Mesothelial cell of epicardium (in vitro differentiated cells): ENCODE measurements around the gene UBE2R2. TPM values are rescaled to one million over a fixed set of nuclear protein-coding genes. Genes with fewer than 3 reads are reported as not detected.
A peak's percentile ranks its signal among the peaks of the same experiment; 100 is the strongest.
"Not testable (repeated sequence)": the region's sequence is repeated elsewhere in the genome, so short reads cannot be mapped to it uniquely, and the experiment has no call there.

Experiments
- DNase-seq, 2 experiments: peaks; one replicate each; pipeline ENCODE4 v3.0.0; 2021; ENCODE audit warnings: low spot score in 2 of 2; ENCODE audit not compliant: unreplicated experiment in 2 of 2
- H3K27ac Mint-ChIP-seq: 2 replicates; pipeline ENCODE4 v1.8.0; 2021; ENCODE audit warnings: mixed read lengths
- H3K27me3 Mint-ChIP-seq: 2 replicates; pipeline ENCODE4 v1.8.0; 2021; ENCODE audit warnings: low read depth, mixed read lengths
- H3K36me3 Mint-ChIP-seq: 2 replicates; pipeline ENCODE4 v1.8.0; 2021; ENCODE audit warnings: mixed read lengths
- H3K4me1 Mint-ChIP-seq: 2 replicates; pipeline ENCODE4 v1.8.0; 2021; ENCODE audit warnings: mixed read lengths
- H3K4me3 Mint-ChIP-seq: 2 replicates; pipeline ENCODE4 v1.8.0; 2021; ENCODE audit warnings: mild to moderate bottlenecking, moderate library complexity, mixed read lengths
- H3K9me3 Mint-ChIP-seq: 2 replicates; pipeline ENCODE4 v1.8.0; 2021; ENCODE audit warnings: mixed read lengths
- CTCF ChIP-seq: fragments of 200-600 bp; sonication (generic); IDR thresholded peaks from one replicate; pipeline ENCODE4 v1.5.0; 2021; ENCODE audit warnings: antibody characterized with exemption; ENCODE audit not compliant: unreplicated experiment
- total RNA-seq: library from RNA; stranded (reverse); gene quantifications from 3 replicates; pipeline ENCODE4 v1.2.1, GENCODE V29; 2021

The UBE2R2 gene
- total RNA-seq, 1 donor from 2014 or later: 59.9 TPM

- TF ChIP-seq CTCF: no peak
- Mint-ChIP-seq H3K9me3 (no peaks in the 10 kb centered on the region), H3K4me1 (peaks cover 11% of the 10 kb centered on the region), H3K27ac (peak overlapping the region; percentile 72), H3K27me3 (no peaks in the 10 kb centered on the region), H3K4me3 (no peak overlapping the region), H3K36me3 (peaks cover 9% of the 10 kb centered on the region)
- no peak for DNase-seq
Measured at GRCh38 chr9:33860200-33860871, 43.4 kb downstream of the UBE2R2 start.

- H3K4me3 Mint-ChIP-seq: no peak overlapping the region
- H3K27ac Mint-ChIP-seq: peak overlapping the region; percentile 5
- TF ChIP-seq CTCF: no peak
Measured at GRCh38 chr9:33861917-33862453, 45.0 kb downstream of the UBE2R2 start.

GRCh38 chr9:33863027-33863426 is 46.1 kb downstream of the UBE2R2 start:
- H3K27me3 Mint-ChIP-seq, DNase-seq, H3K4me1 Mint-ChIP-seq, H3K27ac Mint-ChIP-seq, H3K4me3 Mint-ChIP-seq, H3K9me3 Mint-ChIP-seq: not testable (repeated sequence)
- H3K36me3 Mint-ChIP-seq: peaks cover 13% of the 10 kb centered on the region

More at GRCh38 chr9:33861917-33862453, 45.0 kb downstream of the UBE2R2 start:
- Mint-ChIP-seq H3K36me3 (peaks cover 13% of the 10 kb centered on the region), H3K27me3 (no peaks in the 10 kb centered on the region), H3K9me3 (peaks cover 2% of the 10 kb centered on the region), H3K4me1 (peaks cover 10% of the 10 kb centered on the region)
- DNase-seq: no peak

DNA sequence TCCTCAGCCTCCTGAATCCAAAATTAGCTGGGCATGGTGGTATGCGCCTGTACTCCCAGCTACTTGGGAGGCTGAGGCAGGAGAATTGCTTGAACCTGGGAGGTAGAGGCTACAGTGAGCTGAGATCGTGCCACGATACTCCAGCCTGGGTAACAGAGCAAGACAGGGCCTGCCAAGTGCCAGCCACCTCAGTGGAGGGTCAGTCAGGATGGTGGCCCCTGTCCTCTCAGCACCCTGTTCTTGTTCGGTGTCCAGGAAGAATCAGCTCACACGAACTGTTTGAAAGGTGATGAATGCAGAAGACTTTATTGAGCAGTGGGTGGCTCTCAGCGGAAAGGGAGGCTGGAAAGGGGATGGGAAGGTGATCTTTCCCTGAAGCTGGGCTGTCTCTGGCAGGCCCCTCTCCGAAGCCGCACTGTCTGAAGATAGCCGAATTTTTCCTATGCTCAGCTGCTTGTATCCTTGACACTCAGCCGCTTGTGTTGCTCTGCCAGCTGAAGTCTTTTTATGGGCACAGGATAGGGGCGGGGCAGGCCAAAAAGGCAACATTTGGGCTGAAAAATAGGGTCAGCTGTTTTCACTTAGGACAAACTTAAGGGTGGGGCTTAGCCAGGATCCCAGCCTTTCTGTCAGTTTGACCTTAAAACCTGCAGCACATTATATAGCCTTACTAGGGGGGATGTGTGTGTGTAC is 50.9 kb downstream of the UBE2R2 start:
- Mint-ChIP-seq H3K4me1 (peaks cover 8% of the 10 kb centered on the region), H3K36me3 (peaks cover 6% of the 10 kb centered on the region), H3K9me3 (peaks cover 5% of the 10 kb centered on the region), H3K27ac (peak overlapping the region; percentile 14), H3K4me3 (no peak overlapping the region), H3K27me3 (no peaks in the 10 kb centered on the region)
- TF ChIP-seq CTCF: no peak
- no peak for DNase-seq

GRCh38 chr9:33868440-33868973 is 51.5 kb downstream of the UBE2R2 start:
- no peak for DNase-seq
- peaks cover 8% of the 10 kb centered on the region for H3K4me1 Mint-ChIP-seq
- peaks cover 5% of the 10 kb centered on the region for H3K9me3 Mint-ChIP-seq
- TF ChIP-seq CTCF: no peak
- H3K27me3 Mint-ChIP-seq: no peaks in the 10 kb centered on the region
- H3K4me3 Mint-ChIP-seq: no peak overlapping the region
- no peak overlapping the region for H3K27ac Mint-ChIP-seq
- peaks cover 6% of the 10 kb centered on the region for H3K36me3 Mint-ChIP-seq

DNA sequence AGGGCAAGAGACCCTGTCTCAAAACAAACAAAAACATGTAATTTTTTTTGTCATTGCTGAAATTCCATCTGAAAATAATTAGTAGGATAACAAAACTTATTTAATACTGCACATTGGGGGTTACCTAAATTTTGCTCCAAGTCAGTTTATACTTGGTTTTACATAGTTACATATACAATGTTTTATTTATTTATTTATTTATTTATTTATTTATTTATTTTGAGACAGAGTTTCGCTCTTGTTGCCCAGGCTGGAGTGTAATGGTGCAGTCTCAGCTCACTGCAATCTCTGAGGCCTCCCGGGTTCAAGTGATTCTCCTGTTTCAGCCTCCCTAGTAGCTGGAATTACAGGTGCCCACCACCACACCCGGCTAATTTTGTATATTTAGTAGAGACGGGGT is 52.3 kb downstream of the UBE2R2 start:
- not testable (repeated sequence) for H3K27me3 Mint-ChIP-seq, H3K36me3 Mint-ChIP-seq, H3K4me3 Mint-ChIP-seq, DNase-seq, H3K4me1 Mint-ChIP-seq, H3K9me3 Mint-ChIP-seq, H3K27ac Mint-ChIP-seq
